ENCODE measurements around the gene PCED1B. TPM values are rescaled to one million over a fixed set of nuclear protein-coding genes. Genes with fewer than 3 reads are reported as not detected.

Gene PCED1B
- total RNA-seq, 2 experiments from 2014 or later: 57.1 to 62.2 TPM

DNA sequence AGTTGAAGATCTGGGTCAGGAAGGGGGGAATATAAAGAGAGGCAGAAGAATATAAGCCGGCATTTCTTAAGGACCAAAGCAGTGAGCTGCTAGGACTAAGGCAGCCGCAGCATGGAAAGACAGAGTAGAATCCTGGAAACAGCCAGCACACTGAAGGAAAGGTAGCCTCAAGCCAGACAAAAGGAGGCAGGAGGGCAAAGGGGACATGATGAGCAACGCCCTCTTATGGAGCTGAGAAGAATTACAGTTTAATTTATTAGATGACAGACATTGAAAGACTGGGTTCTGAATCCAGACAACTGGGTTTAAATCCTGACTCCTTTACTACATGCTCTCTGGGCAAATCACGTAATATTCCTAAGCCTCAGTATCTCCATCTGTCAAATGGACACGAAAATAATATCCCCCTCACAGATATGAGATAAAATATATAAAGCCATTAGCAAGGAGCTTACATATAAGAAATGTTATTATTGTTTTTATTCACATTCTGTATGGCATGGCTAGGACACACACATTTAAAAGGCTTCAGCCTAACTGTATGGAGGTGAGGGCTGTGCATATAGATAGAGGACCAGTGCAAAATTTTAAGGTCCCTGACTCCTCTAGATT, 8.1 kb upstream of the PCED1B start:
- Mint-ChIP-seq H3K27me3 (no peaks in the 10 kb centered on the region), H3K9me3 (no peaks in the 10 kb centered on the region), H3K4me1 (peaks cover 3% of the 10 kb centered on the region), H3K36me3 (ENCODE audit: low read depth) (no peaks in the 10 kb centered on the region), H3K4me3 (no peak overlapping the region), H3K27ac (no peak overlapping the region)
- POLR2A ChIA-PET: interaction anchor here (2.0 kb wide), 1 partner anchor 144 kb away, joined by 6 read pairs; no protein-coding TSS in a partner anchor
- CTCF ChIA-PET: interaction anchor here (0.7 to 4.3 kb wide), 21 partner anchors 10 to 947 kb away, joined by 3 to 38 read pairs (median 4); partner anchors contain the start of genes AMIGO2 and PCED1B
- DNase-seq: no peak

DNA sequence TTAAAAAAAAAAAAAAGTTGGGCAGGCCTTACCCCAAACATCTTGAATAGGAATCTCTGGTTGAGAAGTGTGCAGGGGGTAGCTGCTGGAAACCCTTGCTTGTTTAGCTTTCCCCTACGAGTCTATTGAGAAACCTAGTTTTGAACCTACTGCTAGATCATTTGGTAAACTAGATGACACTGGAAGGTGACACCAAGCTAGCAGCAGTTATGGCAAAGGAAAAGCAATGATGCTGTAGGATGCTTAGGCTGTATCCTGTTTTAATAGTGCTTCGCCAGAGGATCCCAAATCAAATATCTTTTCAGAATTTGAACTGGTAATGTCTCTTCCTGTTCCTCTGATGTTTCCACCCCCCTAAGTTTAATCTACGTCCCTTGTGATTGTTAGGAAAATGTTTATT, 5.5 kb upstream of the PCED1B start:
- Mint-ChIP-seq H3K4me1 (peaks cover 22% of the 10 kb centered on the region), H3K36me3 (ENCODE audit: low read depth) (peaks cover 5% of the 10 kb centered on the region), H3K27ac (no peak overlapping the region), H3K27me3 (no peaks in the 10 kb centered on the region), H3K9me3 (no peaks in the 10 kb centered on the region), H3K4me3 (no peak overlapping the region)
- POLR2A ChIA-PET: no interaction called here
- CTCF ChIA-PET: interaction anchor here (0.6 to 0.8 kb wide), 2 partner anchors 211 to 335 kb away, joined by 3 read pairs; no protein-coding TSS in a partner anchor
- DNase-seq: no peak

DNA sequence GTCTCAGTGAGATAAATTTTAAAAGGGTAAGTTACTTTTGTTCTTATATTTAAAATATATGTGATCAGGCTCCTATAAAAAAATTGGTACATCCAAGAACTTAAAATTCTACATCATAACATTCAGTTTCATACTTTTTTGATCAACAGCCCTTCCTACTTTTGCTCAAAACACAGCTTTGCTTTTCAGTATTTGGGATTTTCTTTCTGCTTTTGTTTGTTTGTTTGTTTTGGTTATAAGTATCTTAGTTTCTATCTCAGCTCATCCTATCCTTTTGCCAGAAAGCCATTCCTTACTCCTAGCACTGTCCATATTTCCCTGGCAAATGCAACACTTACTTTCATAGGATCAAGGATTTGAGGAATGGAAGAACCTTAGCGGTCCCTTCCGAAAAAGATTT, 4.7 kb upstream of the PCED1B start:
- DNase-seq: no peak
- Mint-ChIP-seq H3K9me3 (no peaks in the 10 kb centered on the region), H3K27me3 (no peaks in the 10 kb centered on the region), H3K4me3 (no peak overlapping the region), H3K4me1 (peaks cover 27% of the 10 kb centered on the region), H3K36me3 (ENCODE audit: low read depth) (peaks cover 5% of the 10 kb centered on the region), H3K27ac (no peak overlapping the region)
- POLR2A ChIA-PET: no interaction called here
- CTCF ChIA-PET: interaction anchor here (0.8 to 1.7 kb wide), 3 partner anchors 119 to 334 kb away, joined by 3 to 4 read pairs (median 3); no protein-coding TSS in a partner anchor

- Mint-ChIP-seq H3K4me3 (no peak overlapping the region), H3K4me1 (peaks cover 29% of the 10 kb centered on the region), H3K9me3 (no peaks in the 10 kb centered on the region), H3K36me3 (ENCODE audit: low read depth) (peaks cover 6% of the 10 kb centered on the region), H3K27me3 (no peaks in the 10 kb centered on the region), H3K27ac (no peak overlapping the region)
- ChIA-PET CTCF (interaction anchor here (0.8 to 1.7 kb wide), 2 partner anchors 118 to 322 kb away, joined by 3 to 4 read pairs; no protein-coding TSS in a partner anchor), POLR2A (no interaction called here)
- no peak for DNase-seq
Observed at GRCh38 chr12:47075192-47076084, 4.0 kb upstream of the PCED1B start.

DNA sequence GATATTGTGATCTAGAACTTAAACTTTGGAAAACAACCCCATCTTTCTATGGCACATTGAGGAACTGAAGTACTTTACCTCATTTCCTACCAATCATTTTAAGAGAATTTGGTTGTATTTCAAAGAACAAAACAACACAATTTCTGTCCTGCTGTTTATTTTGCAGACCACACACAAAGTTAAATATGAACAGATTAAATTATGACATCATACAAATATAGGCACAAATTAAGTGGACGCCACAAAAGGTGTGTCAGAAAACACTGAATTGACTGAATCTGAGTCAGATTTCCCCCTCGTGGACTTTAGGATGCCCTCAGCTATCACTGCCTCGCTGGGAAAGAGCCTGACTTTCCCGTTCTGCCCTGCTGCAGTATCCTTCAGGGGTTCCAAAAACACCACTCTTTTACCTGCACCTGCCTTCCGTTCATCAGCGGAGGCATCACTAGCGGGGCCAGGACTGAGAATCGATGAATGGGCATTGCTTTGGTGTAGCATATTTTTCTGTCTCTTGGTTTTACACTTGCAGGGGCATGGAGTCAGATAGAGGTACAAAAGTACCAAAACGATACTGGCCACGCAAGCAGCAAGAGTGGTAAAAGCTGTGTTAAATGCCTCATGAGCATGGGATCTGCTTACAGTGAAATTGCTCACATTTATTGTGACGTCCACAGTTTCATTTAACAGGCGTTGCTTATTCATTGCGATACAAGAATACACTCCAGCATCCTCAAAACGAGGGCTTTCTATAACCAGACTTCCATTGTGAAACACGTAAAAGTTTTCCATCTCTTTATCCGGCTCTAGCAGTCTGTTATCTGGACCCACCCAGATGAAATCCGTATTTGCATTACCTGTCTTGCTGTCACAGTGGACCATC, 2.0 kb upstream of the PCED1B start:
- no peak overlapping the region for H3K27ac Mint-ChIP-seq
- H3K4me3 Mint-ChIP-seq: peak overlapping the region; percentile 39
- ChIA-PET POLR2A (interaction anchor here (2.1 to 3.8 kb wide), 4 partner anchors 115 to 314 kb away, joined by 10 to 49 read pairs (median 26); no protein-coding TSS in a partner anchor), CTCF (interaction anchor here (1.1 to 3.8 kb wide), 4 partner anchors 45 to 320 kb away, joined by 4 to 34 read pairs (median 21); no protein-coding TSS in a partner anchor)
- H3K36me3 Mint-ChIP-seq (ENCODE audit: low read depth): peaks cover 9% of the 10 kb centered on the region
- no peaks in the 10 kb centered on the region for H3K27me3 Mint-ChIP-seq
- no peak for DNase-seq
- H3K4me1 Mint-ChIP-seq: peaks cover 47% of the 10 kb centered on the region
- no peaks in the 10 kb centered on the region for H3K9me3 Mint-ChIP-seq

DNA sequence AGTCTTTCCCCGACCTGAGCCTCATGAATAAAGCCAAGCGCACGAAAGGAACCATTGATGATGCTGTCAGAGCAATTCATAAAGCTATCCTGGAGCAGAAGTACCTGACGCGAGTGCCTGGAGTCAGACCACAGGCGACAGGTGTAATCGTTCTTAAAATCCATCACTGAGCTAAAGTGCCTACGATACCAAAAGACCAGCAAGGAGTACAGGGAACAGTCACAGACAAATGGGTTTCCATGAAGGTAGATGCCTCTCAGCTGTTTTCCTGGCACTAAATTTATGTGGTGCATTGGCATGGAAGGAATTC, 1.4 kb upstream of the PCED1B start:
- H3K4me1 Mint-ChIP-seq: peaks cover 53% of the 10 kb centered on the region
- ChIA-PET POLR2A (interaction anchor here (1.2 to 6.1 kb wide), 10 partner anchors 10 to 320 kb away, joined by 4 to 77 read pairs (median 18); no protein-coding TSS in a partner anchor), CTCF (interaction anchor here (1.1 to 6.1 kb wide), 7 partner anchors 7 to 330 kb away, joined by 4 to 38 read pairs (median 15); no protein-coding TSS in a partner anchor)
- DNase-seq: no peak
- peaks cover 9% of the 10 kb centered on the region for H3K36me3 Mint-ChIP-seq (ENCODE audit: low read depth)
- H3K9me3 Mint-ChIP-seq: no peaks in the 10 kb centered on the region
- peak overlapping the region; percentile 39 for H3K4me3 Mint-ChIP-seq
- no peaks in the 10 kb centered on the region for H3K27me3 Mint-ChIP-seq
- H3K27ac Mint-ChIP-seq: no peak overlapping the region

GRCh38 chr12:47078733-47079467, 521 bp upstream of the PCED1B start:
- Mint-ChIP-seq H3K9me3 (no peaks in the 10 kb centered on the region), H3K4me3 (peak overlapping the region; percentile 82), H3K27me3 (no peaks in the 10 kb centered on the region), H3K4me1 (peaks cover 62% of the 10 kb centered on the region), H3K27ac (peak overlapping the region; percentile 44), H3K36me3 (ENCODE audit: low read depth) (peaks cover 9% of the 10 kb centered on the region)
- ChIA-PET CTCF (interaction anchor here (0.9 to 6.1 kb wide), 11 partner anchors 8 to 330 kb away, joined by 4 to 38 read pairs (median 11); no protein-coding TSS in a partner anchor), POLR2A (interaction anchor here (0.7 to 6.1 kb wide), 16 partner anchors 10 to 329 kb away, joined by 3 to 77 read pairs (median 10); no protein-coding TSS in a partner anchor)
- DNase-seq: peak; percentile 44

- peak overlapping the region; percentile 92 for H3K4me3 Mint-ChIP-seq
- peaks cover 73% of the 10 kb centered on the region for H3K4me1 Mint-ChIP-seq
- no peaks in the 10 kb centered on the region for H3K9me3 Mint-ChIP-seq
- peak overlapping the region; percentile 79 for H3K27ac Mint-ChIP-seq
- peaks cover 9% of the 10 kb centered on the region for H3K36me3 Mint-ChIP-seq (ENCODE audit: low read depth)
- ChIA-PET POLR2A (interaction anchor here (0.7 to 6.1 kb wide), 16 partner anchors 9 to 328 kb away, joined by 3 to 77 read pairs (median 7); no protein-coding TSS in a partner anchor), CTCF (interaction anchor here (0.8 to 6.1 kb wide), 13 partner anchors 9 to 317 kb away, joined by 3 to 38 read pairs (median 7); no protein-coding TSS in a partner anchor)
- peak; percentile 39 for DNase-seq
- no peaks in the 10 kb centered on the region for H3K27me3 Mint-ChIP-seq
Observed at GRCh38 chr12:47079981-47080724, 732 bp downstream of the PCED1B start.

DNA sequence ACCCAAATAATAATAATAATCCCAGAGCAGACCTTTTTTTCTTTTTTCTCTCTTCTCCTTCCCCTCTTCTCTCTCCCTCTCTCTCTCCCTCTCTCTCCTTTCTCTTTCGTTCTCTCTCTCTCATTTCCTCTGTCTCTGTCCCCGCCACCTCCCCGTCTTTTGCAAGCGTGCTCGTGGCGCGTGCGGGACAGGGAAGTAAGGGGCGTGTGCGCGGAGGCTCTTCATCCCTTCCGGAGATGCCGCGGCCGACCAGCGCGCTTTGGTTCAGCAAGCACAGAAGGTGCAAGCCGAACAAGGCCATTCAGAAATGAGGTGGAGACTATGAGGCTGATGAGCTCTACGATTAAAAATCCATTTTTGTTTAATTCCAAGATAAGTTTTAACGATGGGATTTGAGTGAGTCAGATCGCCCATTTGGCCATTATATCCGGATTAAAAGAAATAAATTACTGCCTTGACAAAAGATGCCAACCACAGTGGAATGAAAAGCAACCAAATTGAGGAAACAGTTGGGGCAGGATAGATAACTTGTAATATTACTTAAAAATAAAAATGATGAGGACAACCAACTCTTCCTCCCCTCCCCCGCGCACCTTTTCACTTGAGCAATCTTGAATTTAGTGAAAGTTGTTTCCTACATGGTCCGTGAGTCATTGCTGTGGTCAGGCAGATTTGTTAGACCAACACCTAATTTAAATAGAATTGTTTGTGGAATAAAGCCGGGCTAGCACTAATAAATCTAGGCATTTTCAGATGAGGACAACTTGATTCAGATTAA, 1.5 kb downstream of the PCED1B start:
- Mint-ChIP-seq H3K4me1 (peaks cover 81% of the 10 kb centered on the region), H3K27ac (peak overlapping the region; percentile 79), H3K27me3 (no peaks in the 10 kb centered on the region), H3K9me3 (no peaks in the 10 kb centered on the region), H3K36me3 (ENCODE audit: low read depth) (peaks cover 9% of the 10 kb centered on the region), H3K4me3 (peak overlapping the region; percentile 92)
- ChIA-PET CTCF (interaction anchor here (0.8 to 6.1 kb wide), 10 partner anchors 10 to 316 kb away, joined by 3 to 38 read pairs (median 8); no protein-coding TSS in a partner anchor), POLR2A (interaction anchor here (0.7 to 6.1 kb wide), 13 partner anchors 12 to 317 kb away, joined by 3 to 77 read pairs (median 12); no protein-coding TSS in a partner anchor)
- peak; percentile 65 for DNase-seq

- no peaks in the 10 kb centered on the region for H3K9me3 Mint-ChIP-seq
- no peak for DNase-seq
- CTCF ChIA-PET: interaction anchor here (1.0 to 6.1 kb wide), 3 partner anchors 11 to 315 kb away, joined by 3 to 38 read pairs (median 5); no protein-coding TSS in a partner anchor
- H3K4me1 Mint-ChIP-seq: peaks cover 78% of the 10 kb centered on the region
- peaks cover 9% of the 10 kb centered on the region for H3K36me3 Mint-ChIP-seq (ENCODE audit: low read depth)
- POLR2A ChIA-PET: interaction anchor here (1.0 to 6.1 kb wide), 4 partner anchors 110 to 225 kb away, joined by 3 to 77 read pairs (median 6); no protein-coding TSS in a partner anchor
- no peak overlapping the region for H3K27ac Mint-ChIP-seq
- no peaks in the 10 kb centered on the region for H3K27me3 Mint-ChIP-seq
- no peak overlapping the region for H3K4me3 Mint-ChIP-seq
Observed at GRCh38 chr12:47082283-47082682, 2.9 kb downstream of the PCED1B start.
